ENCODE data around the gene KIF17.
"Not testable (repeated sequence)": the region's sequence is repeated elsewhere in the genome, so short reads cannot be mapped to it uniquely, and the experiment has no call there.

The KIF17 gene

GRCh38 chr1:20726932-20727745 is 9.3 kb upstream of the KIF17 start:
- DNase-seq, result no peak

- DNase-seq, result no peak
Observed at GRCh38 chr1:20726118-20726911, 8.5 kb upstream of the KIF17 start.

GRCh38 chr1:20725189-20726117 is 7.6 kb upstream of the KIF17 start:
- DNase-seq, result no peak

GRCh38 chr1:20724364-20725188 is 6.8 kb upstream of the KIF17 start:
- DNase-seq, result no peak

- no peak for DNase-seq
Observed at GRCh38 chr1:20723537-20724363, 5.9 kb upstream of the KIF17 start.

GRCh38 chr1:20723159-20723536 is 5.3 kb upstream of the KIF17 start:
- DNase-seq, result no peak

- no peak for DNase-seq
Observed at GRCh38 chr1:20721117-20722061, 3.6 kb upstream of the KIF17 start.

- DNase-seq, result no peak
Observed at GRCh38 chr1:20720631-20721091, 2.9 kb upstream of the KIF17 start.

- no peak for DNase-seq
Observed at GRCh38 chr1:20719871-20720620, 2.2 kb upstream of the KIF17 start.

GRCh38 chr1:20719261-20719660 is 1.5 kb upstream of the KIF17 start:
- DNase-seq, result no peak

- DNase-seq, result not testable (repeated sequence)
Observed at GRCh38 chr1:20718343-20718882, 606 bp upstream of the KIF17 start.

- no peak for DNase-seq
Observed at GRCh38 chr1:20716232-20716631, 1.6 kb downstream of the KIF17 start.

- DNase-seq, result no peak
Observed at GRCh38 chr1:20715406-20715805, 2.4 kb downstream of the KIF17 start.

- no peak for DNase-seq
Observed at GRCh38 chr1:20713440-20713839, 4.4 kb downstream of the KIF17 start.

- no peak for DNase-seq
Observed at GRCh38 chr1:20712215-20712577, 5.6 kb downstream of the KIF17 start.

- no peak for DNase-seq
Observed at GRCh38 chr1:20711285-20712214, 6.3 kb downstream of the KIF17 start.

GRCh38 chr1:20710469-20711284 is 7.1 kb downstream of the KIF17 start:
- no peak for DNase-seq
